HG03439 (cell line): ENCODE data around the gene ZNF334.

ENCODE experiments used
- ATAC-seq: cut with Tn5 transposase; IDR thresholded peaks from one replicate; pipeline ENCODE4 v1.9.1; 2021; ENCODE audit warnings: mild to moderate bottlenecking, moderate library complexity; ENCODE audit not compliant: unreplicated experiment

The ZNF334 gene

DNA sequence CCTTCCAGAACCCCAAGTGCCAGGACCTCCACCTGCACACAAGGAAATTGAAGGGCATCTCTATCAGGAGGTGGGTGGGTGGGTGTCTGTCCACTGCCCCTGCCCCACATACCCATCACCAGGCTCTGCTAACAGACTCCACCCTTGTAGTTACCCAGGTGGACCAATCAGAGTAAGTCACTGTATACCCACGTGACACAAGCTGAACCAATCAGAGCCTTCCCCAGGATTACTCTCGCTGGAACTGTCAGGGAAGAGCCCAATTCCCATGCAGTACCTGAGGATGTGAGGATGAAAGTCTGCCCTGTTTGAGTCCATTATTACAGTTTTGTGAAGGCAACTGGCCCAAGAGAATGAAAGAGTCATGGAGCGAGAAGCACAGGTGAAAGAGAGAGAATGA is 32.9 kb upstream of the ZNF334 start:
- no peak for ATAC-seq

DNA sequence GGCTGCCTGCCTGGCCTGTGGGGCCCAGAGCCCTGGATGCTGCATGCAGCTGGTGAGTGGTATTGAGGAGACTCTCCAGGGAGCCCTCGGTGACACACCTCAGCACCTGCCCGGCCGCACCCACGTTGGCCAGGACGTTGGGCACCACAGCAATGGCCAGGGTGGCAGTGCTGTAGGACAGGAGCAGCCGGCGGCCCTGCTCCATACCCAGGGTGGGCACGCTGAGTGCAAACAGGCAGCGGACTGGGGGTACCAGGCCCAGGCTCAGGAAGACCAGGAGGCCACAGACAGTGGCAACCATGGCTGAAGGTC is 32.4 kb upstream of the ZNF334 start:
- no peak for ATAC-seq

DNA sequence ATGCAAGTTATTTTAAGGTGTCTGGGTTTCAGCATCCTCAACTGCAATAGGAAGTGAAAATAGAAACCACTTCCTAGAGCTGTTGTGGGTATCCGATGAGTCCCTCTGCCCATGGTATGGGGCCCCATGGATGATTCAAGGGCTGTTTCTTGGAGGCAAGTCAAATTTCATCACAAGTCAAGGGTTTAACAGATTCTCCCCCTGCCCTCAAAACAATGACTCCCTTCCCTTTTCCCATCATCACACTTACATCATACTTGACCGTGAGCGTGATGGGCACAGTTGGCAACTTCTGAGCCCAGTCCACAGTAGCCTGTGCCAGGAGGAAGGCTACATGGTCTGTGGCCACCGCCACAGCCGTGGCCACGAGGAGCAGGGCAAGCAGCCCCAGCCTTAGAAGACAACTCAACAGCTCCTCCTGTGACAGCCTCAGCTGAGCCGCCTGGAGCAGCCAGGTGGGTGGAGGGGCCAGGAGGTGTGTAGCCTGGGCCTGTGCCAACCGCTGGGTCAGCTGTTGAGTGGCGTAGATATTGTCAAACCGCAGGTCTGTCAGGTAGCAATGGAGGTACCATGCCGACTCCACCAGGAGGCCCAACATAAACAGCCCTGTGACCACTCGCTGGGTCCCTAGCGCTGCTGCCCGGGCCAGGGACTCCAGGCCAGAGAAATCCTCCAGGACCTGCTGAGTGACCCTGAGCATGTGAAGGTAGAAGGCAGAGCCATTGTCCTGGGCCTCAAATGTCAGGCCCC is 31.9 kb upstream of the ZNF334 start:
- ATAC-seq: no peak

DNA sequence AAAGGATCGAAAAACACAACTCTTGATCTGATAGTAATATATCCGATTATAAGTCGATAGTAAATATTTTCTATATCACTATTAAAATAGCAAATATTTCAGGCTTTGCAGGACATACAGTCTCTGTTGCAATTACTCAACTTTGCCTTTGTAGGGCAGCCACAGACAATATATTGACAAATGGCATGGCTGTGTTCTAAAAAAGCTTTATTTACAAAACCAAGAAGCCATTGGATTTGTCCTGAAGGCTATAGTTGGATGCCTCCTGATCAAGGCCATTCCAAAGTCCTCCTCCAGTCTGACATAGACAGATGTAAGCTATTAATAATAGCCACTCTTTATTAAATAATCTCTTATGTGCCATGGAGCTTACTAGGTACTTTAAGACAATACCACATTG is 31.2 kb upstream of the ZNF334 start:
- ATAC-seq: no peak

DNA sequence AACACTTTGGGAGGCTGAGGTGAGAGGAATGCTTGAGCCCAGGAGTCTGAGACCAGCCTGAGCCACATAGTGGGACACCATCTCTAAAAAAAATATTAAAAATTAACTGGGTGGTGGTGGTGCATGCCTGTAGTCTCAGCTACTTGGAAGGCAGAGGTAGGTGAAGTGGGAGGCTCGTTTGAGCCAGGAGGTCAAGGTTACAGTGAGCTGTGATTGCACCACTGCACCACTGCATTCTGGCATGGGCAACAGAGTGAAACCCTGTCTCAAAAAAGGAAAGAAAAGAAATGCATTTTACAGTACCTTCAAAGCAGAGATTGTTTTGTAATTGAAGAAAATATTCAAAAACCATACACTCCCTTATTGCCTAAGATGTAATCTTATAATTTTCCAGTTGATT is 30.6 kb upstream of the ZNF334 start:
- ATAC-seq: no peak

DNA sequence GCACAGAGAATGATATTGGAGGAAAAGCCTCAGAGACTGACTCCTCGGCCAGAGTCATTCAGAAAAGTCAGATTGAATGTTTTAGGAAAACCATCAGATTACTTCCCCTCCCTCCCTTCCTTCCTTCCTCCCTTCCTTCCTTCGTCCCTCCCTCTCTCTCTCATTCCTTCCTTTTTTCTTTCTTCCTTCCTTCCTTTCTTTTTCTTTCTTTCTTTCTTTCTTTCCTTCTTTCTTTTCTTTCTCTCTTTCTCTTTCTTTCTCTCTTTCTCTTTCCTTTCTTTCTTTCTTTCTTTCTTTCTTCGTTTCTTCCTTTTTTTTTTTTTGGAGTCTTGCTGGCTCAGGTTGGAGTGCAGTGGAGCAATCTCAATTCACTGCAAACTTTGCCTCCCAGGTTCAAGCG is 29.7 kb upstream of the ZNF334 start:
- no peak for ATAC-seq

DNA sequence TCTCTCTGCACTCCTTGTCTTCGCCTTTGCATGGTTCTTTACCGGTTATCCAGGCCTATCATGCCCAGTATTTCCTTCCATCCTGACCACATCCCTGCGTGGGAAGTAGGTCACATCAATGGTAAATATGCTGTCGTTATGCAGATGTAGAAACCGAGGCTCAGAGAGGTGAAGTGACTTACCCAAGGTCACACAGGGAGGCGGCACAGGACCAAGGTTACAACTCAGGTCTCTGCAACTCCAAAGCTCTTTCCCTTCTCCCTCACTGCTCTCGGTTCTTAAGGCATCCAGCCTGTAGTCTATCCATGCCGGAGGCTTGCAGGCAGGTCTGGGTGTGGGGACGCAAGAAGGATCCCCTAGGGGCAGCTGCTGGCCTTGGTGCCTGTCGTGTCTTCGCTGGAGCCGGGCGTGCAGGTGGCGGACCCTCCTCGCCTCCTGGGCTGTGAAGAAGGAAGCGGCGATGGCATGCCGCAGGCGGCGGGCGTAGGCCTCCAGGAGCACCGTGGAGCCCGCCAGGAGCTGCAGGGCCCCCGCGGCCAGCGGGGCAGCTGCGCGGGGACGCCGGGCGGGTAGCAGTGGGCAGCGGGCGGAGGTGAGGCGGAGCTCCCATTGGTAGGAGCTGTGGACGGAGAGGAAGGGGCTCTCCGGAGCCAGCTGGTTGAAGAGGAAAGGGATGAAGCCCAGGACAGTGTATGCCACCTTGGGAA is 28.0 kb upstream of the ZNF334 start:
- no peak for ATAC-seq

DNA sequence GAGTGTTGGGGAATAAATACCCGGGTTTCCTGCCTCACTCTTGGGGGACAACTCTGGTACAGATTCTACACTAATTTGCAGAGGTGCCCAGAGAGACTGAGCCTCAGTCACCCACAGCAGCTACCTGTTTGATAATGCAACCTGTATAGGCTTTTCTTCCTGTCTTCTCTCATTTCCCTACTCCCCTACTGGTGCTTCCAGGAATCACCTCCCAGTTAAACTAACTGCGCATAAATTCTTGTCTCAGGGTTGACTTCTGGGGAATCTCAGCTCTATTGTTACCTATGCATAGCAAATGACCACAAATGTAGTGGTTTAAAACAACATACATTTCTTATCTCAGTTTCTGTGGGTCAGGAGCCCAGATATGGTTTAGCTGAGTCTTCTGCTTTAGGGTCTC is 25.8 kb upstream of the ZNF334 start:
- no peak for ATAC-seq

DNA sequence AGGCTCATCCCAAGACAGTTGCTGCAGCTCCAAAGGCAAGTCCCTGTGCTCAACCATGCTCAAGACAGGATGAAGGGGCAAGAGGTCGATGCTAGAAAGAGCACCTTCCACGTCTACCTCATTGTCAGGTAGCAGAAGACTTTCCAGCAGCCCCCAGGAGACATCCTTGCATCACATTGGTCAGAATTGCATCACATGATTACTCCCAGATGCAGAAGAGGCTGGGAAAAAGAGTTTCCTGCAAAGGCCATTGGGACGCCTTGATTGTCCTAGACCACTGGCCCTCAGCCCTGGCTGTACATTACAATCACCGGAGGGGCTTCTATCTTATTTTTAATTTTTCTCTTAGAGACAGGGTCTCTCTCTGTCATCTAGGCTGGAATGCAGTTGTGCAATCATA is 17.3 kb upstream of the ZNF334 start:
- no peak for ATAC-seq

DNA sequence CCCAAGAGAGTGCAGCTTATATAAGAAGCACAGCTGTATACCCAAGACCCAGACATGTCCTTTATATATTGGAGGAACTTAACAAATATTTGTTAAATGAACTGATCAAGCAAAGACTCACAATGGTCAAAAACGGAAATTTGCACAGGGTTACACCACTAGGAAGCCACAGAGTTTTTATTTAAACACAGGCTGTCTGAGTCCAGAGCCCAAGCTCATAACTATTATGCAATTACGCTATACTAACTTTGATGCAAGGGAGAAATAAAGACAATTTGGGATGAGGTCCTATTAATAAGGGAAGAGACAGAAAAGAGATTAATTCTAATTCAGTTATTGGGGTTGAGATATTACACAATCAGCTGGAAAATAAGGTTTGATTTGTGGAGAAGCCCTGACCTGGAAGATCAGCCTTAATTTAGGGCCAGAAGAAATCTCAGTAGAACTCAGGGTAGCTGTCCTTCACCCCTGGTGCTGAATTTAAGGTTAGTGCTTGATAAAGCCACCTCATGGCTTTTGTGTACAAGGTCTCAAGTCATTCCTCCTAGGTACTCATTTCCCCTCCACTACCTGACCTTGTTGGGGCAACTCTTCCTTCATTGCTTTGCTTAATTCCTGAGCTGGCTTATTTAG is 10.5 kb upstream of the ZNF334 start:
- no peak for ATAC-seq

DNA sequence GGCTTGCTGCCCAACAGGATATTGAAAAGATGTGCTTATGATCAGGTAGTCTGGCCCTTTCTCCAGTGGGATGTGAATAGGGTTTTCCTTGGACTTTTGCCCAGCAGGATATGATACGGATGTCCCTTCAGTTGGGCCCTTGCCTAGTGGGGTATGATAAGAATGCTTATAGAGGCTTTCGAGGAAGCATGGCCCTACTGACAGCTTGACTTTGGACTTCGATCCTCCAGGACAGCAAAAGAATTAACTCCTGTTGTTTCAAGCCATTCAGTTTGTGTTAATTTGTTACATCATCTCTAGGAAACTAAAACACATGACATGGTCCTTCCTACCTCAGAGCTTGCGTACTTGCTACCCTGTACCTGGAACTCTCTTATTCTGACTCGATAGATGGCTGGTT is 9.7 kb upstream of the ZNF334 start:
- no peak for ATAC-seq

DNA sequence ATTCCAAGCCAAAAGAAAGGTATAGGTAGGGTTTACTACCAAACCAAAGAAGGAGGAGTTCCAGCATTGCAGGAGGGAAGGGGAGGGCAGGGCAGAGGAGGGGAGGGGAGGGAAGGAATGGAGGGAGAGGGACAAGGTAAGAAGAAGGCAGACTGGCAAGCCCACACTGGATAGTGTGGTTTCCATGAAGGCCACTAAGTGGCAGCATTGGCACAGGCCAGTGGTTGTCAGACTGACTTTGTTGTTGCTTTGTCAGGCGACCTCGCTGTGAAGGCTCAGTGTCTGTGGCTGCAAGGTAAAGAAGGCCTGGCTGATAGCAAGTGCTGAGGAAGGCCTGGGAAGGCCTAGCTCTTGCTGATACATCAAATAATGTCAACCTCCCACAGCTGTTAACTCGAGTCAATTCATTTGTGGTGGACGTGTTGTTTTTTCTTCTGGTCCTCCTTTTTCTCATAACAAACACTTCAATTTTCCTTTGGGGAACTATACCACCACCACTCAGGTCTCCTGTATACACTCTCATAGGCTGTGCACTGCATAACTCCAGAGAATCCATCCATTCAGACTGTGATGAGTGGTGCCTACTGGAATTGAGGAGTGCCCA is 7.7 kb upstream of the ZNF334 start:
- no peak for ATAC-seq

DNA sequence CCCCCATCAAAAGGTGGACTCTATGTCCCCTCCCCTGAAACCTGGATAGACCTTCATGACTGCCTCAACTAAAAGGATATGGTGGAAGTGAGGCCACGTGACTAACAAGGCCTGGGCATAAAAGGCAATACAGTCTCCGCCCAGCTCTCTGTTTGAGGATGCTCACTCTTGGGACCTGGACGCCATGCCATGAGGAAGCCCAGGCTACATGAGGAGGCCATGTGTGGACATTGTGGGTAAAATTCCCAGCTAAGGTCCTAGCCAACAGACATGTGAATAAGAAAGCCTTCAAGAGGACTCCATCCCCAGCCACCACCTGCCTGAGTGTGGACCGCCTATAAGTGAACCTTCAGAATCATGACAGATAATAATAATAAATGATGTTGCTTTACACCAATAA is 7.2 kb upstream of the ZNF334 start:
- ATAC-seq: no peak

DNA sequence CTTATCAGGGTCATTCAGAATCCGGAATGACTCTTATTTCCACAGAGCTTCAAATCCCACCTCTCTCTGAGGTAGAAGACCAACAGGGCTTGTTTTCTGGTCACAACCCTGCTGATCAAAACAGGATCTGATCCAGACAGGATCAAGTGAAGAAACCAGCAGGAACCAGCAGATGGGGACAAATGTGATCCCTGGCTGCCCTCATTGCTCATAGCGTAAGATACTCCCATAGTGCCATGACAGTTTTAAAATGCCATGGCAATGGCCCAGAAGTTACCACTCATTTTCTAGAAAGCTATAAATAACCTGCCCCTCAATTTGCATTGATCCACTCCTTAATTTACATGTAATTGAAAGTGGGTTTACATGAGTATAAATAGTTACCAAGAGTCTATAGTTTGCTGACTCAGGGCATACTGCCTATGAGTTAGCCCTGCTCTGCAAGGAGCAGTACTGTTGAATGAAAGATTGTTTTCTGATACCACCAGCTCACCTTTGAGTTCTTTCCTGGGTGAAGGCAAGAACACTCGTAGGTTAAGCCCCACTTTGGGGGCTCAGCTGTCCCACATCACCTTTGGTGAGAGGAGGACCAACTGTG is 6.2 kb upstream of the ZNF334 start:
- no peak for ATAC-seq

DNA sequence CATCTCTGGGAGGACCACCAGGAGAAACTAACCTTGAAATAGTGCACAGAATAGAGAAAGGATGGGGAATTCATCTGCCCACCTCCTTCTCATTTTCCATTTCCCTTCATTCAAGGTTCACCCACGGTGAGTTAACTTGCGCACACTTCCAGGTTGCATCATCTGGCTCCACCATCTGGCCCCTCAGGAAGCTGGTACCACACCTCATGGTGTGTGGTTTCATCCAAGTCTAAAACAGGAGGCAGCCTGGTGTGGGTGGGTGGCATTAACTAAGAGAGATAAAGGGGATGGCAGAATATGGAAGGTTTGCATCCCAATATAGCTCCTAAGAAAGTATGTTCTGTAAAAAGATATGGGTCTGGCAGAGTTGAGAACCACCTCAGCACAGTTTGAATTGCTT is 3.8 kb downstream of the ZNF334 start:
- ATAC-seq: no peak

DNA sequence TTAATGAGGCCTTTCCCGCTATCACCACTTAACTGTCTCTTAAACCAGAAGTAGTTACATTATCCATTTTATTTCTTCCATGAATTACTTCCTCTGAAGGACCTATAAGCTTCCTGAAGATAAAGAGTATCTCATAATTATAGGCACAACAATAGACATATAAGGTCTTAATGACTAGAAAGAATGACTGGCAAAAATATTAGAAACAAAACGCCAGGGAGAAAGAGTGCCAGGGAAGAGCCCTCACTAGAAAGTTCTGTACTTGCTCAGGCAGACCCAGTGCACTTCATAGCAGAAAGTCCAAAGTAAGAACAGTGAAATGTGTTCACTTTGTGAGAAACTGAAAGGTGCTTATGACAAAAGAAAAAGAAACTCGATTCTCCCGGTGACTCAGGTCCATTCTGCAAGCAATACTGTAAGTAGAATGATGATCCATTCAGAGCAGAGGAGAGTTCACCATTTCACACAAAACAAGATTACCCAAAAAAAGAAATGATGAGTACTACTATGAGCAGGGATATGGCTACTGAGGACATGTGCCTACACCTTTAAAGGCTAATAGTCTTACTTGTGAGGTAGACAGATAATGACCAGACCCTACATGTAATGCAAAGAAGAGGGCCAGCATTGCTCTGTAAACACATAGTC is 5.5 kb downstream of the ZNF334 start:
- no peak for ATAC-seq

DNA sequence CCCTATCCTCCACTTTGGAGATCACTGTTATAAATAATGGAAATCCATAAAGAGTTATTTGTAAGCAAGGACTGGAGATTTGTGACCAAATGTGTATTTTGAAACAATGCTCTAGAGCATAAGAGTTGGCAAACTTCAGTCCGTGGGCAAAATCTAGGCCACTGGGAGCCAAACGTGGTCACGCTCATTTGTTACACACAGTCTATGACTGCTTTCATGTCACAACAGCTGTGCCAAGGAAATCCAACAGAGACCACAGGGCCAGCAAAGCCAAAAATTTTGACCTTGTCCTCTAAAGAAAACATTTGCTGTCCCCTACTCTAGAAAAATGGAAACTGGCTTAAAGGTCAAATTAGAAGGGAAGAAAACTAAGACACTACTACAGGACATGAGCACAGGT is 7.9 kb downstream of the ZNF334 start:
- ATAC-seq: no peak

DNA sequence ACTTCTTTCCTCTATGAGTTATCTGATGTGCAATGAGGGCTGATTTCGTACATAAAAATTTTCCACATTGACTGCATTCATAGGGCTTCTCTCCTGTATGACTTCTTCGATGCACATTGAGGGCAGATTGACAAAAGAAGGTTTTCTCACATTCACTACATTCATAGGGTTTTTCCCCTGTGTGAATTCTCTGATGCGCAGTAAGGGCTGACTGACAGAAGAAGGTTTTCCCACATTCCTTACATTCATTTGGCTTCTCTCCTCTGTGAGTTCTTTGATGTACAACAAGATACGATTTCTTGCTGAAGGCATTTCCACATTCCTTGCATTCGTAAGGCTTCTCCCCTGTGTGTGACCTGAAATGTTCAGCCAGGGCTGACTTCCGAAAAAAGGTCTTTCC is 11.4 kb downstream of the ZNF334 start:
- ATAC-seq: no peak

DNA sequence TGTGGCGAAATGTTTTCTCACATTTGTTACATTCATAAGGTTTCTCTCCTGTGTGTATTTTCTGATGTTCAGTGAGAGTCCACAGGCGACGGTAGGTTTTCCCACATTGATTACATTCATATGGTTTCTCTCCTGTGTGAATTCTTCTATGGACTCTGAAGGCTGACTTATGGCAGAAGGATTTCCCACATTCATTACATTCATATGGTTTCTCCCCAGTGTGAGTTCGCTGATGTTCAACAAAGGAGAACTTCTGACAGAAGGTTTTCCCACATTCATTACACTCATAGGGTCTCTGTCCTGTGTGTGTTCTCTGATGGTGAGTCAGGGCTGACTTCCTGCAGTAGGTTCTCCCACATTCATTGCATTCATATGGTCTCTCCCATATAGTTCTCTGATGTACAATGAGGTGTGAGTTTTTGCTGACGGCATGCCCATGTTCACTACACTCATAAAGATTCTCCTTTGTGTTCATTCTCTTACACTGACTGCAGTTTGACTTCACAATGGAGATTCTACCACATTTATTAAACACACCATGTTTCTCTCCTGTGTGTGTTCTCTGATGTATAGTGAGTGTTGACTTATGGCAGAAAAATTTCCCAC is 11.9 kb downstream of the ZNF334 start:
- no peak for ATAC-seq

DNA sequence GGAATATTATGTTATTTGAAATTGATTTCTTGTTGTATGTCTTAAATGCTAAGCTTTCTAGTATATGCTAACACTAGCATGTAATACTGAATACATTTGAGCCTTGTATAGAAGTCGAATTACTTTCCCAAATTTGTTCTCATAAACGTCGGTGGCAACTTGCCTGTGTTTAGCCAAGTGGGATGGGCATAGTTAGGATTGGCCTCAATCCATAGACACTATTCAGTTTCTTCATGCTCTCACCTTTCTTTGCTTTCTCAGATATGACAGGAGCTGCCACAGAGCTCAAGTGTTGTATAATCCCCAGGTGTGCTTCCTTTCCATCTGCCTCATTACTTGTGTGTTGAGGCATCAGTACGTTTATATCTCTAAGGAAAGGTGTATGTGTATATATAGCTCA is 19.3 kb downstream of the ZNF334 start:
- no peak for ATAC-seq

DNA sequence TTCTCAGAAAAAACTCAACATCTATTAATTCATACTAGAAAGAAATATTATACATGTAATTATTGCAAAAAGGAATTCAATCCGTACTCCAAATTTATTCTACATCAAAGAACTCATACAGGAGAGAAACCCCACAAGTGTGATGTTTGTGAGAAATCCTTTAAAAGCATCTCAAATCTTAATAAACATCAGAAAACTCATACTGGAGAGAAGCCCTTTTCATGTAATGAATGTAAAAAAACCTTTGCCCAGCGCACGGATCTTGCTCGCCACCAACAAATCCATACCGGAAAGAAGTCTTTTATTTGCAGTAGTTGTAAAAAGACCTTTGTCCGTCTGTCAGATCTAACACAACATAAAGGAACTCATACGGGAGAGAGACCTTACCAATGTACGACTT is 22.0 kb downstream of the ZNF334 start:
- ATAC-seq: no peak
